Measurements from ENCODE around the gene HSH2D.

DNA sequence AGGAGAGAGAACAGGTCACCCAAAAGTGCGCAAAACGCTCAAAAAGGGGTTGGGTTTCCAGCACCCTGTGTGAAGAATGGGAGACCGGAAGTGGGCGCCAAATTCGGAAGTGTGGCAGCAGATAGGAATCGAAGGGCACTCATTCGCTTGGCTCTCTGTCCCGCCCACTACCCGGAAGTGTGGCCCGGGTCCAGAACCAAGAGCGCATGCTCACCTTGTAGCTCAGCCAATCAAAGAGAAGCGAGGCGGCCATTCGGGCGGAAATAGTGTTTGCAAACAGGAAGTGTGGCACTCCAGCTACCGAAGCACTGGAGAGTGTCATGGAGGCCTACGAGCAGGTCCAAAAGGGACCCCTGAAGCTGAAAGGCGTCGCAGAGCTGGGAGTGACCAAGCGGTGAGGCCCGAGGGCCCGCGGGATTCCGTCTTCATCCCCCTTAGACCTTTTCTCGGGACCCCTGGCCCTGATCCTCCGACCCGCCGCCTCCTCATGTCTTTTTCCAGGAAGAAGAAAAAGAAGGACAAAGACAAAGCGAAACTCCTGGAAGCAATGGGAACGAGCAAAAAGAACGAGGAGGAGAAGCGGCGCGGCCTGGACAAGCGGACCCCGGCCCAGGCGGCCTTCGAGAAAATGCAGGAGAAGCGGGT, 41.8 kb downstream of the HSH2D start, which contains the start of gene FAM32A:
- TF ChIP-seq, protein P1, sequence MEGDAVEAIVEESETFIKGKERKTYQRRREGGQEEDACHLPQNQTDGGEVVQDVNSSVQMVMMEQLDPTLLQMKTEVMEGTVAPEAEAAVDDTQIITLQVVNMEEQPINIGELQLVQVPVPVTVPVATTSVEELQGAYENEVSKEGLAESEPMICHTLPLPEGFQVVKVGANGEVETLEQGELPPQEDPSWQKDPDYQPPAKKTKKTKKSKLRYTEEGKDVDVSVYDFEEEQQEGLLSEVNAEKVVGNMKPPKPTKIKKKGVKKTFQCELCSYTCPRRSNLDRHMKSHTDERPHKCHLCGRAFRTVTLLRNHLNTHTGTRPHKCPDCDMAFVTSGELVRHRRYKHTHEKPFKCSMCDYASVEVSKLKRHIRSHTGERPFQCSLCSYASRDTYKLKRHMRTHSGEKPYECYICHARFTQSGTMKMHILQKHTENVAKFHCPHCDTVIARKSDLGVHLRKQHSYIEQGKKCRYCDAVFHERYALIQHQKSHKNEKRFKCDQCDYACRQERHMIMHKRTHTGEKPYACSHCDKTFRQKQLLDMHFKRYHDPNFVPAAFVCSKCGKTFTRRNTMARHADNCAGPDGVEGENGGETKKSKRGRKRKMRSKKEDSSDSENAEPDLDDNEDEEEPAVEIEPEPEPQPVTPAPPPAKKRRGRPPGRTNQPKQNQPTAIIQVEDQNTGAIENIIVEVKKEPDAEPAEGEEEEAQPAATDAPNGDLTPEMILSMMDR (IDR thresholded peaks at IDR 0.05): peak; percentile 31 to 65 (median 46)
- TF ChIP-seq POLR2A (IDR thresholded peaks at IDR 0.05): peak; percentile 88 to 91

All from Peyer's patch (tissue), 4 donors.